OCI-LY1 (cell line): Measurements from ENCODE around the gene CDCA7L.

Experiments used
- H2AFZ ChIP-seq: fragments of 200-600 bp; sonication (generic), shearing (Covaris generic); 2 replicates; pipeline ENCODE4 v1.6.0; 2014; ENCODE audit warnings: antibody characterized with exemption, mild to moderate bottlenecking, low read length
- H3F3A ChIP-seq: fragments of 200-600 bp; sonication (generic), shearing (Covaris generic); 2 replicates; pipeline ENCODE4 v1.6.0; 2014; ENCODE audit warnings: mild to moderate bottlenecking, antibody characterized with exemption, low read length, moderate library complexity; ENCODE audit not compliant: insufficient read depth
- H3K27ac ChIP-seq: fragments of 200-600 bp; sonication (generic); 2 replicates; pipeline ENCODE4 v1.5.1; 2014; ENCODE audit warnings: low read length, mixed run types, mild to moderate bottlenecking, low read depth; ENCODE audit not compliant: poor library complexity, severe bottlenecking
- H3K27me3 ChIP-seq: fragments of 200-600 bp; sonication (generic); 2 replicates; pipeline ENCODE4 v1.6.0; 2014; ENCODE audit warnings: antibody characterized with exemption, mild to moderate bottlenecking, low read length, moderate library complexity; ENCODE audit not compliant: insufficient read depth
- H3K36me3 ChIP-seq: fragments of 200-600 bp; sonication (generic); 2 replicates; pipeline ENCODE4 v1.6.1; 2014; ENCODE audit warnings: mild to moderate bottlenecking, antibody characterized with exemption, low read length, moderate library complexity, mixed read lengths; ENCODE audit not compliant: insufficient read depth
- H3K4me1 ChIP-seq: fragments of 200-600 bp; sonication (generic); 2 replicates; pipeline ENCODE4 v1.5.1; 2014; ENCODE audit warnings: mild to moderate bottlenecking, low read length, moderate library complexity; ENCODE audit not compliant: insufficient read depth, severe bottlenecking
- H3K4me2 ChIP-seq: fragments of 200-600 bp; sonication (generic), shearing (Covaris generic); 2 replicates; pipeline ENCODE4 v1.6.1; 2014; ENCODE audit warnings: low read length
- H3K4me3 ChIP-seq: fragments of 200-600 bp; sonication (generic); 2 replicates; pipeline ENCODE4 v1.5.1; 2014; ENCODE audit warnings: low read length, low read depth, mild to moderate bottlenecking, mixed read lengths; ENCODE audit not compliant: poor library complexity, severe bottlenecking
- H3K79me2 ChIP-seq: fragments of 200-600 bp; shearing (Covaris generic); 2 replicates; pipeline ENCODE4 v1.6.1; 2016; ENCODE audit warnings: mixed run types, low read length, mixed read lengths; ENCODE audit not compliant: insufficient read depth
- H3K9ac ChIP-seq: fragments of 200-600 bp; sonication (generic), shearing (Covaris generic); 2 replicates; pipeline ENCODE4 v1.6.1; 2014; ENCODE audit warnings: mild to moderate bottlenecking, low read length, mixed read lengths
- H3K9me2 ChIP-seq: fragments of 200-600 bp; sonication (generic), shearing (Covaris generic); 2 replicates; pipeline ENCODE4 v1.6.1; 2014; ENCODE audit warnings: low read depth, mild to moderate bottlenecking, low read length, mixed read lengths
- H3K9me3 ChIP-seq: fragments of 200-600 bp; shearing (Covaris generic); 2 replicates; pipeline ENCODE4 v1.6.1; 2014; ENCODE audit warnings: low read length, mixed read lengths
- H4K20me1 ChIP-seq: fragments of 200-600 bp; sonication (generic), shearing (Covaris generic); 2 replicates; pipeline ENCODE4 v1.6.0; 2016; ENCODE audit warnings: mild to moderate bottlenecking, low read length; ENCODE audit not compliant: insufficient read depth
- EZH2 ChIP-seq: fragments of 200-600 bp; sonication (generic), shearing (Covaris generic); IDR thresholded peaks from 2 replicates; pipeline ENCODE4 v1.8.0; 2017; ENCODE audit warnings: borderline replicate concordance, mixed run types, mild to moderate bottlenecking, antibody characterized with exemption, low read length, moderate library complexity, mixed read lengths
- TF ChIP-seq, protein P1 (sequence below): fragments of 200-600 bp; sonication (generic), shearing (Covaris generic); IDR thresholded peaks from 2 replicates; pipeline ENCODE4 v1.5.1; 2017; ENCODE audit warnings: mild to moderate bottlenecking, antibody characterized with exemption, low read length, moderate library complexity, mixed read lengths

Gene CDCA7L

DNA sequence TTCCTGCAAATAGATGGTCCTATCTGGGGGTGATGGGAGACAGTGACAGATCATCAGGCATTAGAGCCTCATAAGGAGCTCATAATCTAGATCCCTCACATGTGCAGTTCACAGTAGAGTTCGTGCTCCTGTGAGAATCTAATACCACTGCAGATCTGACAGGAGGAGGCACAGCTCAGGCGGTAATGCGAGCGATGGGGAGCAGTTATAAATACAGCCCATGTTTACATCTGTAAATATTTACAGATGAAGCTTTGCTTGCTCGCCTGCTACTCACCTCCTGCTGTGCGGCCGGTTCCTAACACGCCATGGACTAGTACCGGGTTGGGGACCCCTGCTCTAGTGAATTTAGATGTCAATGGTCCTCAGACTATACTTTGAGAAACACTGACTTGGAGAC, 17.0 kb upstream of the CDCA7L start:
- Histone ChIP-seq H3K4me2 (no peak overlapping the region), H3K36me3 (no peaks in the 10 kb centered on the region), H3K4me3 (no peak overlapping the region), H2AFZ (no peak overlapping the region), H3K79me2 (no peaks in the 10 kb centered on the region), H3K27me3 (no peaks in the 10 kb centered on the region), H3K9me2 (no peaks in the 10 kb centered on the region), H4K20me1 (no peaks in the 10 kb centered on the region), H3K4me1 (peaks cover 25% of the 10 kb centered on the region), H3K27ac (no peak overlapping the region), H3K9me3 (no peaks in the 10 kb centered on the region), H3K9ac (no peak overlapping the region), H3F3A (peaks cover 4% of the 10 kb centered on the region; the same call in 1 of the 2 replicates)
- TF ChIP-seq, protein P1, sequence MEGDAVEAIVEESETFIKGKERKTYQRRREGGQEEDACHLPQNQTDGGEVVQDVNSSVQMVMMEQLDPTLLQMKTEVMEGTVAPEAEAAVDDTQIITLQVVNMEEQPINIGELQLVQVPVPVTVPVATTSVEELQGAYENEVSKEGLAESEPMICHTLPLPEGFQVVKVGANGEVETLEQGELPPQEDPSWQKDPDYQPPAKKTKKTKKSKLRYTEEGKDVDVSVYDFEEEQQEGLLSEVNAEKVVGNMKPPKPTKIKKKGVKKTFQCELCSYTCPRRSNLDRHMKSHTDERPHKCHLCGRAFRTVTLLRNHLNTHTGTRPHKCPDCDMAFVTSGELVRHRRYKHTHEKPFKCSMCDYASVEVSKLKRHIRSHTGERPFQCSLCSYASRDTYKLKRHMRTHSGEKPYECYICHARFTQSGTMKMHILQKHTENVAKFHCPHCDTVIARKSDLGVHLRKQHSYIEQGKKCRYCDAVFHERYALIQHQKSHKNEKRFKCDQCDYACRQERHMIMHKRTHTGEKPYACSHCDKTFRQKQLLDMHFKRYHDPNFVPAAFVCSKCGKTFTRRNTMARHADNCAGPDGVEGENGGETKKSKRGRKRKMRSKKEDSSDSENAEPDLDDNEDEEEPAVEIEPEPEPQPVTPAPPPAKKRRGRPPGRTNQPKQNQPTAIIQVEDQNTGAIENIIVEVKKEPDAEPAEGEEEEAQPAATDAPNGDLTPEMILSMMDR = no peak
- no peak for TF ChIP-seq EZH2

DNA sequence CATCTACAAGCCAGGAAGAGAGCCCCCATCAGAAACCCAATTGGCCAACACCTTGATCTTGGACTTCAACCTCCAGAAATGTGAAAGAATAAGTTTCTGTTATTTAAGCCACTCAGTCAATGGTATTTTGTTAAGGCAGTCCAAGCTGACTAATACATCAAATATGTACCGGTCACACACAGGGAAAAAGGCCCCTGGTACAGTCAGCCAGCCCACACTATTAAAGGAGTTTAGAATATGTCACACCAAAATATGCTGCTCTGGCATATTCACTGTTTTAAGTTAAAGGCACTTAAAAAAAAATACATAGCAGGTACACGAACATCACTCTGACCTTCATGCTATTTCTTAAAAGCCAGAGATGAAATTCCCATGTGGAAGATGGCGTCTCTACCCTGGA, 15.2 kb upstream of the CDCA7L start:
- Histone ChIP-seq H3K4me3 (no peak overlapping the region), H3F3A (no peaks in the 10 kb centered on the region; the same call in 1 of the 2 replicates), H3K36me3 (no peaks in the 10 kb centered on the region), H3K9me3 (no peaks in the 10 kb centered on the region), H3K4me2 (no peak overlapping the region), H4K20me1 (no peaks in the 10 kb centered on the region), H3K9me2 (no peaks in the 10 kb centered on the region), H3K27ac (no peak overlapping the region), H3K79me2 (no peaks in the 10 kb centered on the region), H2AFZ (no peak overlapping the region), H3K27me3 (no peaks in the 10 kb centered on the region), H3K9ac (no peak overlapping the region), H3K4me1 (peaks cover 8% of the 10 kb centered on the region)
- TF ChIP-seq, protein P1 = no peak
- no peak for TF ChIP-seq EZH2

DNA sequence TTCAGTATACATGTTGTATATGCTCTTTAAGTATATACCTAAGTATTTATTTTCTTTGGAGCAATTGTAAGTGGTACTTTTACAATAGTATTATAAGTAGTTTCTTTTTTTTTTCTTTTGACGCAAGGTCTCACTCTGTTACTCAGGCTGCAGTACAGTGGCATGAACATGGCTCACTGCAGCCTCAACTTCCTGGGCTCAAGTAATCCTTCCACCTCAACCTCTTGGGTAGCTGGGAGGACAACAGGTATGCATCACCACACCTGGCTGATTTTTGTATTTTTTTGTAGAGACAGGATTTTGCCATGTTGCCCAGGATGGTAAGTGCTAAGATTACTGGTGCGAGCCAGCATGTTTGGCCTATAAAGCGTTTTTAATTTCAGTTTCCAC, 13.7 kb upstream of the CDCA7L start:
- TF ChIP-seq EZH2 = no peak
- Histone ChIP-seq H3K79me2 (no peaks in the 10 kb centered on the region), H3K9me2 (no peaks in the 10 kb centered on the region), H3K27me3 (no peaks in the 10 kb centered on the region), H3K9ac (no peak overlapping the region), H2AFZ (no peak overlapping the region), H3K9me3 (no peaks in the 10 kb centered on the region), H3K4me2 (no peak overlapping the region), H4K20me1 (no peaks in the 10 kb centered on the region), H3K36me3 (no peaks in the 10 kb centered on the region), H3K4me1 (peaks cover 4% of the 10 kb centered on the region), H3K4me3 (no peak overlapping the region), H3F3A (no peaks in the 10 kb centered on the region), H3K27ac (no peak overlapping the region)

DNA sequence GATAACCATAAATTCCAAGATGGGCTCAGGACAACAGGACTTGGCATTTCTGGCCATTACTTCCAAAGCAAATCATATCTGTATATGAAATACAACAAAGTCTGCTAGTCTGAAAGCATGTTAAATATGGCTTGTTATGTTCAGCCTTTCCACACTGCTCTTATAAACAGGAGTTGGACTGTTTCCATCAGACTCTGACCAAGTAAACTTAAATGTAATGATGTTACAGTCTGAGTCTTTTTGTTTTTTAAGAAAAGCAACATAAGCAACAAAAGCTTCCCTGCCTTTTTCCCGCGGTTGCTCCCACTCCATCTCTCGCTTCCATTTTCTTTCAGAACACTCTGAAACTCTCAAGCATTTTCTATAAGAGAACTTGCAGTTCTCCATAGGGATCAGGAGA, 8.1 kb upstream of the CDCA7L start:
- H3F3A ChIP-seq = no peaks in the 10 kb centered on the region
- no peak overlapping the region for H3K9ac ChIP-seq

More for the DNA sequence above, 8.1 kb upstream of the CDCA7L start:
- Histone ChIP-seq H2AFZ (no peak overlapping the region), H3K36me3 (no peaks in the 10 kb centered on the region), H3K4me1 (no peaks in the 10 kb centered on the region), H3K27ac (no peak overlapping the region), H3K79me2 (no peaks in the 10 kb centered on the region), H3K9me3 (no peaks in the 10 kb centered on the region), H3K9me2 (no peaks in the 10 kb centered on the region), H3K27me3 (no peaks in the 10 kb centered on the region), H3K4me3 (no peak overlapping the region), H4K20me1 (no peaks in the 10 kb centered on the region), H3K4me2 (no peak overlapping the region)
- no peak for TF ChIP-seq EZH2
- TF ChIP-seq, protein P1 = no peak
